ENCODE data around the gene PKHD1. TPM values are rescaled to one million over a fixed set of nuclear protein-coding genes. Genes with fewer than 3 reads are reported as not detected.

The PKHD1 gene
- total RNA-seq, 1 donor from 2014 or later: 0.03 TPM

- H3K4me1 Mint-ChIP-seq (ENCODE audit: unreplicated experiment): peaks cover 10% of the 10 kb centered on the region
- no peaks in the 10 kb centered on the region for H3K36me3 Mint-ChIP-seq (ENCODE audit: low read depth, unreplicated experiment)
- DNase-seq (ENCODE audit: low spot score): no peak
- H3K27ac Mint-ChIP-seq (ENCODE audit: unreplicated experiment): no peak overlapping the region
- peaks cover 4% of the 10 kb centered on the region for H3K27me3 Mint-ChIP-seq (ENCODE audit: unreplicated experiment)
- TF ChIP-seq, protein P1, sequence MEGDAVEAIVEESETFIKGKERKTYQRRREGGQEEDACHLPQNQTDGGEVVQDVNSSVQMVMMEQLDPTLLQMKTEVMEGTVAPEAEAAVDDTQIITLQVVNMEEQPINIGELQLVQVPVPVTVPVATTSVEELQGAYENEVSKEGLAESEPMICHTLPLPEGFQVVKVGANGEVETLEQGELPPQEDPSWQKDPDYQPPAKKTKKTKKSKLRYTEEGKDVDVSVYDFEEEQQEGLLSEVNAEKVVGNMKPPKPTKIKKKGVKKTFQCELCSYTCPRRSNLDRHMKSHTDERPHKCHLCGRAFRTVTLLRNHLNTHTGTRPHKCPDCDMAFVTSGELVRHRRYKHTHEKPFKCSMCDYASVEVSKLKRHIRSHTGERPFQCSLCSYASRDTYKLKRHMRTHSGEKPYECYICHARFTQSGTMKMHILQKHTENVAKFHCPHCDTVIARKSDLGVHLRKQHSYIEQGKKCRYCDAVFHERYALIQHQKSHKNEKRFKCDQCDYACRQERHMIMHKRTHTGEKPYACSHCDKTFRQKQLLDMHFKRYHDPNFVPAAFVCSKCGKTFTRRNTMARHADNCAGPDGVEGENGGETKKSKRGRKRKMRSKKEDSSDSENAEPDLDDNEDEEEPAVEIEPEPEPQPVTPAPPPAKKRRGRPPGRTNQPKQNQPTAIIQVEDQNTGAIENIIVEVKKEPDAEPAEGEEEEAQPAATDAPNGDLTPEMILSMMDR (IDR thresholded peaks at IDR 0.05; ENCODE audit: unreplicated experiment): no peak
- H3K9me3 Mint-ChIP-seq (ENCODE audit: unreplicated experiment): no peaks in the 10 kb centered on the region
- no peak overlapping the region for H3K4me3 Mint-ChIP-seq (ENCODE audit: unreplicated experiment)
Measured at GRCh38 chr6:52076791-52077179, 10.6 kb downstream of the PKHD1 start.

DNA sequence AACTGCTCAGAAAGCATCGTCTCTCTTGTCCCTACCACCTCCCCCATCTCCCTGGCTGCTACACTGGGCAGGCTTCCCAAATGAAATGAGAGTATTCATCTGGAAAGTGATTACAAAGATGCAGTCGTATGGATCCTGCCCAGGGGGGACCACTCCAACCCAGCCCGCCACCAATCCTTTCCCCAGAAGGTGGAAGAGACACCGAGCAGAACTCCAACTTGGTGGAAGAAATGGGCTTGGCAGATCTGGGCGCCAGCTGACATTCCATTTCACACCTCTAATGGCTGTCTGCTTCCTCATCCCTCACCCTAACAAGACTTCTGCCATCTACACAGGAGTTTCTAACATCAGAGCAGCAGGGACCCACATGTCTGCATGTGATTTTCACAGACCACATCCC lies 12.7 kb downstream of the PKHD1 start:
- peaks cover 10% of the 10 kb centered on the region for H3K4me1 Mint-ChIP-seq (ENCODE audit: unreplicated experiment)
- H3K27ac Mint-ChIP-seq (ENCODE audit: unreplicated experiment): no peak overlapping the region
- TF ChIP-seq, protein P1 (IDR thresholded peaks at IDR 0.05; ENCODE audit: unreplicated experiment): no peak
- no peak for DNase-seq (ENCODE audit: low spot score)
- no peak overlapping the region for H3K4me3 Mint-ChIP-seq (ENCODE audit: unreplicated experiment)
- no peaks in the 10 kb centered on the region for H3K9me3 Mint-ChIP-seq (ENCODE audit: unreplicated experiment)
- peaks cover 1% of the 10 kb centered on the region for H3K27me3 Mint-ChIP-seq (ENCODE audit: unreplicated experiment)
- no peaks in the 10 kb centered on the region for H3K36me3 Mint-ChIP-seq (ENCODE audit: low read depth, unreplicated experiment)

- Mint-ChIP-seq H3K9me3 (ENCODE audit: unreplicated experiment) (no peaks in the 10 kb centered on the region), H3K27ac (ENCODE audit: unreplicated experiment) (no peak overlapping the region), H3K4me1 (ENCODE audit: unreplicated experiment) (peaks cover 10% of the 10 kb centered on the region), H3K4me3 (ENCODE audit: unreplicated experiment) (no peak overlapping the region), H3K36me3 (ENCODE audit: low read depth, unreplicated experiment) (no peaks in the 10 kb centered on the region), H3K27me3 (ENCODE audit: unreplicated experiment) (peaks cover 3% of the 10 kb centered on the region)
- no peak for DNase-seq (ENCODE audit: low spot score)
- TF ChIP-seq, protein P1 (IDR thresholded peaks at IDR 0.05; ENCODE audit: unreplicated experiment): no peak
Measured at GRCh38 chr6:52074155-52074554, 13.3 kb downstream of the PKHD1 start.

GRCh38 chr6:52065621-52066020 lies 21.8 kb downstream of the PKHD1 start:
- Mint-ChIP-seq H3K4me3 (ENCODE audit: unreplicated experiment) (no peak overlapping the region), H3K27me3 (ENCODE audit: unreplicated experiment) (peaks cover 7% of the 10 kb centered on the region), H3K27ac (ENCODE audit: unreplicated experiment) (no peak overlapping the region), H3K9me3 (ENCODE audit: unreplicated experiment) (no peaks in the 10 kb centered on the region), H3K4me1 (ENCODE audit: unreplicated experiment) (peaks cover 18% of the 10 kb centered on the region), H3K36me3 (ENCODE audit: low read depth, unreplicated experiment) (no peaks in the 10 kb centered on the region)
- no peak for DNase-seq (ENCODE audit: low spot score)
- TF ChIP-seq, protein P1 (IDR thresholded peaks at IDR 0.05; ENCODE audit: unreplicated experiment): no peak

DNA sequence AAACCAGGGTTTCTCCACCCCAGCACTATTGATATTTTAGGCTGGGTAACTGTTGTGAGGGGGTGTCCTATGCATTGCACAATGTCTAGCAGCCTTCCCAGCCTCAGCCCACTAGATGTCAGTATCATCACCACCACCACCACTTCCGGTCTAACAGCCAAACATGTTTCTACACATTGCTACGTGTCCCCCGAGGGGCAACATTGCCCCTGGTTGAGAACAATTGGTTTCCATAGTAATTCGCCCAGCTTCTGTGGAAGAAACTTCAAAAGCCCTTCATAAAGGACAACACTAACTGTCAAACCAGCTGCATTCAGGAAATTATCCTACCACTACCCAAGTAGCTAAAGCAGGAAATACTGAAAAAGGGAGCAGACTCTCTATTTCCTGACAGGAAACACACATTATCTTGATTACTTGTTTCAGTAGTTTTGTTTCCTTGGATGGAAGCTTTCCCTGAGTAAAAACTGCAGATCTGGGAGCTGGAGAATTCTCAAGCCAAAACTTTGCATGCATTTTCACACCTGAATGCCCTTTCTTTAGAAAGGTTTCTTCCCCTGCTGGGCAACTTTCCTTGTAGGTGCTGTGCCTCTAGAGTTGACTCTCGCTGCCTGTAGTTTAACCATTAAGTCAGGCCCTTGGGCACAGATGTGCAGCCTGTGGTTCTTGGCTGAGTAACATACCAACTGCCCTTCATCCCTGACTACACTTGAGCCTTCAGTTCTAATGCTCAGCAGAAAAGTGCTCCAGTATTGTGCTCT lies 23.6 kb downstream of the PKHD1 start:
- TF ChIP-seq, protein P1 (IDR thresholded peaks at IDR 0.05; ENCODE audit: unreplicated experiment): peak; percentile 9
- Mint-ChIP-seq H3K27ac (ENCODE audit: unreplicated experiment) (peak overlapping the region; percentile 81), H3K27me3 (ENCODE audit: unreplicated experiment) (peaks cover 4% of the 10 kb centered on the region), H3K4me1 (ENCODE audit: unreplicated experiment) (peaks cover 18% of the 10 kb centered on the region), H3K4me3 (ENCODE audit: unreplicated experiment) (no peak overlapping the region), H3K36me3 (ENCODE audit: low read depth, unreplicated experiment) (no peaks in the 10 kb centered on the region), H3K9me3 (ENCODE audit: unreplicated experiment) (no peaks in the 10 kb centered on the region)
- DNase-seq (ENCODE audit: low spot score): peak; percentile 68

Data from endothelial cell (in vitro differentiated cells).